Activated naive CD4-positive, alpha-beta T cell (primary cell): ENCODE data around the gene PRMT3.
"Not testable (repeated sequence)": the region's sequence is repeated elsewhere in the genome, so short reads cannot be mapped to it uniquely, and the experiment has no call there.

ENCODE experiments used
- DNase-seq, 4 experiments: peaks; one replicate each; lab custom pipeline; 2025; lab: John Stamatoyannopoulos, UW

PRMT3 gene

GRCh38 chr11:20374741-20375300 is 12.7 kb upstream of the PRMT3 start:
- no peak for DNase-seq

GRCh38 chr11:20376162-20376730 is 11.3 kb upstream of the PRMT3 start:
- DNase-seq = no peak

- not testable (repeated sequence) for DNase-seq
These were observed 1.5 kb upstream of the PRMT3 start for GRCh38 chr11:20385996-20386395.

GRCh38 chr11:20388096-20389055 is 860 bp downstream of the PRMT3 start:
- DNase-seq = no peak

GRCh38 chr11:20397281-20397680 is 9.8 kb downstream of the PRMT3 start:
- DNase-seq = no peak

GRCh38 chr11:20399498-20399897 is 12.0 kb downstream of the PRMT3 start:
- no peak for DNase-seq

GRCh38 chr11:20403059-20403458 is 15.5 kb downstream of the PRMT3 start:
- DNase-seq = no peak

GRCh38 chr11:20406484-20406883 is 19.0 kb downstream of the PRMT3 start:
- no peak for DNase-seq

GRCh38 chr11:20407344-20407743 is 19.8 kb downstream of the PRMT3 start:
- DNase-seq = no peak

GRCh38 chr11:20415432-20415831 is 27.9 kb downstream of the PRMT3 start:
- DNase-seq = no peak

GRCh38 chr11:20417771-20418170 is 30.3 kb downstream of the PRMT3 start:
- DNase-seq = no peak

- DNase-seq = no peak
These were observed 34.4 kb downstream of the PRMT3 start for GRCh38 chr11:20421946-20422345.

GRCh38 chr11:20429216-20429615 is 41.7 kb downstream of the PRMT3 start:
- no peak for DNase-seq

- DNase-seq = no peak
These were observed 51.1 kb downstream of the PRMT3 start for GRCh38 chr11:20438637-20439036.

GRCh38 chr11:20443596-20443995 is 56.1 kb downstream of the PRMT3 start:
- DNase-seq = no peak

- DNase-seq = no peak
These were observed 57.0 kb downstream of the PRMT3 start for GRCh38 chr11:20444535-20444934.

- DNase-seq = no peak
These were observed 61.3 kb downstream of the PRMT3 start for GRCh38 chr11:20448834-20449233.

- no peak for DNase-seq
These were observed 63.3 kb downstream of the PRMT3 start for GRCh38 chr11:20450829-20451228.

GRCh38 chr11:20451568-20451967 is 64.1 kb downstream of the PRMT3 start:
- no peak for DNase-seq

GRCh38 chr11:20452585-20452984 is 65.1 kb downstream of the PRMT3 start:
- DNase-seq = no peak

- DNase-seq = no peak
These were observed 66.3 kb downstream of the PRMT3 start for GRCh38 chr11:20453657-20454316.

- DNase-seq = no peak
These were observed 69.7 kb downstream of the PRMT3 start for GRCh38 chr11:20457001-20457799.
